HuH-7 (cell line): ENCODE measurements around the gene UGT1A7.

Experiments
- DNase-seq: peaks from one replicate; pipeline ENCODE4 v3.0.0; 2011; ENCODE audit warnings: low spot score

UGT1A7 gene

DNA sequence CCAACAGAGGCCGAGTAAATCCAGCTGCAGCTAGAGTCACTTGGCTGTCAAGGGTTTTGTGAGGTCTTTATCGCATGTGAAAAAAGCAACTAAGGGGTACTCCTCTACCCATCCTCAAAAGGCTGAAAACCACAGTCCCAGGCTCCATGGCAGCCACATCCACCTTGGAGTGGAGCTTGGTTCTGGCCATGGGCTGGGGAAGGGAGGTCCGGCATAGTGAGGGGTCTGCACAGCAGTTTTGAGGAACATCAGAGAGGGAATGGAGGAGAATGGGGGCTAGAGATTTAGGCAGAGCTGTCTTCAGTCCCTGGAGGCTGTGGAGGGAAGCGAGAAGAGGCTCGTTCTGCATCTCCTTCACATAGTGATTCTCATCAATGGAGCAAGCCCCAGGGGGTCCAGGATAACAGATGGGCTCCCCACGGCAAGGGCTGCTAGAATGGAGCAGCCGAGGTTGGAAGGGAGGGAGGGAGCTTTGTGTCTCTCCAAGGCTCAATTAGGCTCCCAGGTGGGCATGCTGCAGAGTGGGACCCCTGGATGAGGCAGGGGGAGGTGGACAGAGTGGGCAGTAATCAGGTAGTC lies 117.5 kb downstream of the UGT1A7 start:
- DNase-seq, result no peak

DNA sequence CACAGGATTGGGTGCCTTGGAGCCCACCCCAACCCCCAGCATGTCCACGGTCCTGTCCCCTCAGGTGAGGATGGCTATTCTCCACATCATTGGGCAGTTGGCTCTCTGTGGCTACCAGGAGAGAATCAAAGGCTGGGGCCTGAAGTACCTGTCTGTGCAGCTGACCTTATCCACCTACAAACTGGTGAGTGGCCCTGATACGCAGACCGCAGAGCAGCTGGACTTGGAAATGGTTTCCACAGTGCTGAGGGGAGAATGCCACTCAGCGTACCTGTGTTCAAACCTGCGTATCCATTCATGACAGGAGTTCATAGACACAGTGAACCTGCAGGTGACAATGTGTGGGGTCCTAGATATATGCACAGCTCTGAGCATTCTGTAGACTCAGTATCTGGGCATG lies 118.0 kb downstream of the UGT1A7 start:
- DNase-seq, result no peak

GRCh38 chr2:233800208-233800607 lies 118.5 kb downstream of the UGT1A7 start:
- no peak for DNase-seq

DNA sequence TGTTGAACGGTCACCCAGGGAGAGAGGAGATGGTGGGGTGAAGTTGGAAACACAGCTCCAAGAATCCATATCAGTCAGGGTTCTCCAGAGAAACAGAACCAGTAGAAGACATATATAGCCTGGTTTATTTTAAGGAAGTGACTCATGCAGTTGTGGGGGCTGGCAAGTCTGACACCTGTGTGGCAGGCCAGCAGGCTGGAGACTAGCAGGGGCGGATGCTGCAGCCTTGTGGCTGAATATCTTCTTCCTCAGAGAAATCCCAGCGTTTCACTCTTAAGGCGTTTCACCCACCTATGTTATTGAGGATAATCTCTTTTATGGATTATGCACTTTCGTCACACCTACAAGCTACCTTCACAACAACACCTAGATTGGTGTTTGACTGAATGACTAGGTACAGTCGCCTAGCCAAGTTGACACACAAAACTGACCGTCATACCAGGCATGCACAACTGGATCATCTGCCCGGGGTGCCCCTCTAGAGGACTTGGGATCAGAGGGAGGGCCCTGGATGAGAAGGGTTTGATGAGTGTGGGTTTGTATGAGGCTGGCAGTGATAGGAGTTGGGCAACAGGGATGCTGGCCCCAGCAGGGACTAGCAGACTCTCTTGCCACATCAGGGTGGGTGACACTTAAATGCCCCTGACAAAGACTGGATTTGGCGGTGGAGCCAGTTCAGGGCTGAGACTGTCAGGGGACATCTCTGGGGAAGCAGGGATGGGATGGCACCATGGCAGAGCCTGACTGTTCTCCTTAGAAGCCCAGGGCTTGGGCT lies 119.8 kb downstream of the UGT1A7 start:
- DNase-seq, result no peak

- DNase-seq, result no peak
Observed at GRCh38 chr2:233802132-233802815, 120.6 kb downstream of the UGT1A7 start.

GRCh38 chr2:233803292-233803911 lies 121.7 kb downstream of the UGT1A7 start:
- DNase-seq, result no peak

DNA sequence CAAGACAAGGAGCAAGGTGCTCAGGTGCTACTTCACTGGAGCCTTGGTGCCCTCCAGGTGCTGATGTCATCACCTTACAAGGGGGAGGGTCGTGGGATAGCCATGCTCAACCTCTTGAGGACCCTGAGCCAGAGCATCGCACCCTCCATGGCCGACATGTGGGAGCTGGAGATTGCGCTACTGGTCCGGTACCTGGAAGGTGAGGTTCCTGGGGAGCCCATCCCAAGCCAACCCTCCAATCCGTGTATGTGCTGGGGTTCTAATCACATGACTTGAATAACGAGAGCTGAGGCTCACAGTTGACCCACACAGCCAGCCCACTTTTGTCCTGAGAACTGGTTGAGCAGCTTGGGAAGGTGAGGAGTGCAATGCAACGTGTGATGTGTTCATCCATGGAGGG lies 122.3 kb downstream of the UGT1A7 start:
- DNase-seq, result no peak

DNA sequence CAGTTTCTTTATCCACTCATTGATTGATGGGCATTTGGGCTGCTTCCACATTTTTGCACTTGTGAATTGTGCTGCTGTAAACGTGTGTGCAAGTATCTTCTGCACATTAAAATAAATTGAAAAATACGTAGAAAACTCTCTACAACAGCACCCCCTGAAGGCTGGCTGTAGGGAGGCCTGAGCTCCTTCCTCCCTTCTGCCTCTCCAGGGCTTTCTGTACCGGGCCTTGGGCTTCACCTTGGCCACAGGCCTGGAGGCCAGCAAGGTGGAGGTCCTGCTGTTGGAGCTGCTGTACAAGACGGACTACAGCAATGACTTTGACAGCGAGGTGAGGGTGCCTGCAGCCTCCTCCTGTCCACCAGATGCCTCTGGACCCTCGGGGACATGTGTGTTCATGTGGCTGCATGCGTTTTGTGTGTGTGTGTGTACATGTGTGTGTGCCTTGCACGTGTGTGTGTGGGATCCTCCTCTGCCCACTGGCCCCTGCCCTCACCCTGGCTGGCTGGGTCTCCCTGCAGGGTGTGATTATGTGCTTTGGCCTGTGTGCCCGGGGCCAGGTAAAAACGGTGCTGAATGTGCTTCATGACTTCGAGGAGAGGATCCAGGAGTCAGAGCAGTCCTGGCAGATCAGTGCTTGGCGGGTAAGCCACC lies 125.6 kb downstream of the UGT1A7 start:
- DNase-seq, result no peak

DNA sequence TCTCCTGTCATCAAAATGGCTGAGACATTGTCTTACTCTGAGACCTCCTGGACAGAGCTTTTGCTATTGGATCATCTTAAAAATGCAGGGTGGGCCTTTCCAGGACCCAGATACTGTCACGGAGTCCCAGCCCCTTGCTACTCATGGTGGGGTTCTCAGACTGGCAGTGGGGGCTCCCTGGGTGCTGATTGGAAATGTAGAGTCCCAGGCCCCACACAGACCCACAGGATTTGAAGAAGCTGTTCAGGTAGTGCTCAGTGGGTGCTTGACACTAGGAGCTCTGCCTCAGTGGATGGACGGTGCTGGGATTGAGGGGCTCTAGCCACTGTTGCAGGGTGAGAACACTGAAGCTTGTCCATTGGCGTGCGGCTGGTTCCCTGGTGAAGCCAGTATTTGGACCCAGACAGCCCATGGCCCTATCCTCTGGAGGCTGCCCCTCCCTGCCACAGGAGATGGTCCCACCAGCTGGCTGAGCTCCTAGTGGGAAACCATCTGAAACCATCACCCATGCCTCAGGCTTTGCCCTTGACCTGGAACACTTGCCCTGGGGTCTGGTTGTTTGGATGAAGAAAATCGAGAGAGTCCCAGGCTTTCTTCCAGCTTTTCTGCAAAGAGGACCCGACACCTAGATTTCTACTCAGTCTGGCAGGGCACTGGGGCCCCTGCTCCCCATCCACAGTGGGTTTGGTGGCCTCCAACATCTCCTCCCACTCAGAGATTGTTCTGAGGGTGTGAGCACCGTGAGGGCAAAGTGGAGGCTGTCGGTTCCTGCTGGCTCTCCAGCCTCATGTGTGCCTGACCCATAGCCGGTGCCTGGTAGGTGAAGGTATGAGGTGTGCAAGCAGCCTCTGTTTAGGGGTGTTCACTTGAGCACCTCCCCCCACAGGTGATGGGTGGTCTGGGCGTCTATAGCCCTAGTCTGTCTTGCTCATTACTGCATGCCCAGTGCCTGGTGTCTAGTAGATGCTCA lies 126.5 kb downstream of the UGT1A7 start:
- DNase-seq, result no peak

GRCh38 chr2:233810385-233810784 lies 128.7 kb downstream of the UGT1A7 start:
- no peak for DNase-seq

- DNase-seq, result no peak
Observed at GRCh38 chr2:233811087-233811486, 129.4 kb downstream of the UGT1A7 start.

DNA sequence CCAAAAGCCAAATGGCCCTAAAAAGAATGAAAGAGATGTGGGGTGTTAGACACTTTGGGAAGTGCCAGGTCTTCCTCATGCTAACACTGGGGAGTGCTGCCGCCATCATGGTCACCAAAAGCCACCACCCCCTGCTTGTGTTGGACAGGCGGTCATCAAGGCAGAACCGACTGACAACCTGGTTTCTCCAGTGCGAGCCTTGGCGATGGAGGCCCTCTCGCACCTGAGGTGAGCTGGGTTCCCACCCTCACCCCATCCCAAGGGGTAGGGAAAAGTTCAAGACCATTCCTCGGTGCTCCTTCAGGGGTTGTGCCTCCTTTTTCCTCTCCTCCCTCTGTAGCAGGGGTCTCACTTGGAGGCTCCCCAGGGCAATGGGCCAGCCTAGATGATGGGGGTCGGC lies 130.0 kb downstream of the UGT1A7 start:
- no peak for DNase-seq

DNA sequence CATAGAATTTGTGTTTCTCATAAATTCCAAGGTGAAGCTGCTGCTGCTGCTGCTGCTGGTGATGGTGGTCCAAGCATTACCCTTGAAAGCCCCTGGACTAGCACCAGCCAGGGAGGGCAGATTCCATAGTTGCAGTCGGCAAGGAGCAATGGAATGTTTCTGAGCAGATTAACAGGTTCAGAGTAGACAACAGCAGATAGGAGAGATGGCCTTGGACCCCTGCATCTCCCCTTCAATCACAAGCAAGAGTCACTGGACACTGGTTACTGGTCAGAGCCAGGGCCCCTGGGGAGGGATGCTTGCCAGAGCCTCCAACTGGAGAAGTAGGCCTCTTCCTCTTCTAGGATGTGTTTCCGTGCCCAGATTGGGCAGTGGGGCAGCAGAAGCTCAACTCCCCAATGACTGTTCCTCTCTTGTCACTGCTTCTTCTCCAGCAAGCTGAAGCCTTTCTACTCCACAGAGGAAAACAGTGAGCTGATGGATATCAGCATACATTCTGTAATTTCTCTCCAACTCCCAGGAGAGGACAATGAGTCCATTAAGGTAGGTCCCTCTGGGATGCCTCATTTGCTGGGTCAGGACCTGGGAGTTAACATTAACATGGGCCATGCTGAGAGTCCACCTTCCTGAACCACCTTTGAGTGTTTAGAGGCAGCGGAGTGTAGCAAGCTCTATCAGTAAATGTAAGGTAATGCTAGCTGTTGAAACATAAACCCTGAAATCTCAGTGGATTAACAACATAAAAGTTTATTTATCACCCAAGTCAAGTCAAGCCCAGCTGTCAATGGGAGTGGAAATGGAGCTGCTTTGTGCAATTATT lies 131.7 kb downstream of the UGT1A7 start:
- no peak for DNase-seq

DNA sequence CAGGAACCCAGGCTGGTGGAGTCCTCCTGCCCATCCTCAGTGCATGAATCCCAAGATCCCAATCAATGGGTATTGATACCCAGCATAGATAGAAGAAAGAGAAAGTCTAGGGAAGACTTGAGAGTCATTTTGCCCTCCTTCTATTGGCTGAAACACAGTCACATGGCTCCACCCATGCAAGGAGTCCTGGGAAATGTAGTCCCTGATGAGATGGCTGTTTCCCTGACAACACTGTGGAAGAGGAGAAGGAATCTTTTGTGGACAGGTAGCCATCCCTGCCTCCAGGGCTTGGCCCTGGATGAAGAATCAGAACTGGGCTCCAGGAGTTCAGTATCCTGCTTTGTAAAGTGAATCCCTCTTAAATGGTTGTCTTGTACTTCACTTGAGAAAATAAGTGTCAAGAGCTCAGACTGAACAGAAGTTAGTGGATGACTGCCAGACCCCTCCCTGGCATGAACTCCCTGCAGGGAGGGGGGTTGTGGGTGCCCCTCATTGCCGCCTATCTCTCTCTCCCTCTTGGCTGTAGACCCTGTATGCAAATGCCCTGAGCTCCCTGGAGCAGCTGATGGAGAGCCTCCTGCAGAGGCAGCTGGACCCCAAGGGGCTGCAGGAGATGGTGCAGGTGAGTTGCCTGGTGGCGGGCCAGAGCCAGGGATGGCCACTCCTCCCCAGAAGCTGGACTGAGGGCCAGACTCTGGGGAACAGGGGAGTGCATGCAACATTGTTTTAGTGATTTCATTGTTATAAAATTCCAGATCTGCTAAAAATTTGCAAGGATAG lies 132.5 kb downstream of the UGT1A7 start:
- no peak for DNase-seq

- no peak for DNase-seq
Observed at GRCh38 chr2:233815861-233816260, 134.2 kb downstream of the UGT1A7 start.

DNA sequence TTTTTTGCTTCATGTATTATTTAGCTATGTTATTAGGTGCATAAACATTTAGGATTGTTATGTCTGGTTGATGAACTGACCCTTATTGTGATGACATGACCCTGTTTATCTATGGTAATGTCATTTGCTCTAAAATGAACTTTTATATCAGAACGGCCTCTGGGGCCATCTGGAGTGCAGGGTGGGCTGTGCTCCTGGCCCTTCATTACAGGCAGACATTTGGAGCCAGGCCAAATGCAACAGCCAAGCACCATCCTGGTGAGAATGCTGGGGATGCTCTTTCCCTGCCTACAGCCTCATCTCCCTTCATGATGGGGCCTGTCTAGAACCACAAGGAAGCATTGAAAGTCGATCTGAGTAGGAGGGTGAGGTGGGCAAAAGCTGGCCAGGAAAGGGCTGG lies 134.6 kb downstream of the UGT1A7 start:
- DNase-seq, result no peak

- peak; percentile 58 for DNase-seq
Observed at GRCh38 chr2:233816771-233817170, 135.1 kb downstream of the UGT1A7 start.

DNA sequence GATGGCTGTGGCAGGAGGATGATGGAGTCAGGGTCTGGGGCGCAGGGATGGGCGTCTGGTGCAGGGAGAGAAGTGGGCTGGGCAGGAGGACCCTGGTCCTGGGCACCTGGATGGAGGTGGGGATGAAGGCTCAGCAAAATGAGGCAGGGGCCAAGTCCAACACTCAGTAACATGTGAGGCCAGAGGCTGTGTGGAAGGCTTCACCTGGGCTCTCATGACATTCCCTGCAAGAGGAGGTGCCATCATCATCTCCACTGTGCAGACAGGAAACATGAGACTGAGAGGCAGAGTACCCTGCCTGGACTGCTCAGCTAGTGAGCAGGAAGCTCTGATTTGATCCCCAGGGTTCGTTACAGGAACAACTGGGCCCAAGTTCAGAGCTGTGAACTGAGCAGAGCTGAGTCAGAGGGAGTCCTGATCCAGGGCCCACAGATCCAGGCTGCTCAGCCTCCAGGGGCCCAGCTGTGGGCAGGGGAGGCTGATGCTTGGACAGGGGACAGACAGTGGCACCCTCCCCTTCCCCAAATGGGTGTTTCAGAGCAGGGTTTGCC lies 135.7 kb downstream of the UGT1A7 start:
- DNase-seq, result no peak

DNA sequence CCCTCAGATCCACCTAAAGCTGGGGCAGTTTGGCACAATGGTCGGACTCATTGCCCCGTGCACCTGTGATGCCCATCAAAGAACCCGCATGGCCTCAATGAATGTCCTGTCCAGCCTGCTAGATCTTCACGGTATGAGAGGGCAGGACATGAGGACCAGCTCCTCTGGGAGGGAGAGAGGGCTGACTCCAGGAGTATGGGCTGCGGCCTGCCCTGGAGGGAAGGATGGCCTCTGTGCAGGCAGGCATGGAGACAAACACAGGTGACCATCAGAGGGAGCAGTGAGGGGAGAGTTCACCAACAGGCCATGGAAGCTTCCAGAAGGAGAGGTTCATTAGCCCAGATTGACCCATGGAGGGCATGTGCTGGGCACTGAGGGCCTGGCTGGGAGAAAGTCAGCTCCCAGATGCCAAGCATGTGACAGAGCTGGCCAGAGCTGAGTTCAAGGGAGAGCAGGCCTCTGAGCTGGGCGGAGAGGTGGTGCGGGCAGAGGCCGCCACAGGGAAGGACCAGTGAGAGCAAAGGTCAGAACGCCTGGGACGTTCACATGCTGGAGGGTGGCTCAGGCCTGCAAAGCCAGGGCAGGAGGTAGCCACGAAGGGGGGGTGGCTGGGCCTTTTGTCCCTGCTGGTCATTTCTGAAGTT lies 136.4 kb downstream of the UGT1A7 start:
- no peak for DNase-seq
